Fibroblast of skin of left biceps (primary cell): ENCODE data around the gene RAB13.

ENCODE experiments used
- DNase-seq, 2 experiments: peaks; one replicate each; pipeline ENCODE4 v3.0.0-alpha.2; 2013; ENCODE audit warnings: low read depth in 2 of 2

RAB13 gene

GRCh38 chr1:153933955-153934354 lies 52.2 kb downstream of the RAB13 start:
- DNase-seq: no peak

GRCh38 chr1:153933430-153933829 lies 52.7 kb downstream of the RAB13 start:
- no peak for DNase-seq

- DNase-seq: no peak
These were observed 53.7 kb downstream of the RAB13 start for GRCh38 chr1:153932156-153933131.
